HCT116 (cell line): ENCODE data around the gene SLC52A3.

Source experiments
- ATF3 ChIP-seq: IDR thresholded peaks from 2 replicates; pipeline ENCODE4 v1.6.1; 2012
- CEBPB ChIP-seq: IDR thresholded peaks from 2 replicates; pipeline ENCODE4 v1.6.1; 2012; ENCODE audit warnings: low read depth
- CTCF ChIP-seq, 3 experiments: fragments of 200-600 bp in 1 of 3; sonication (generic) in 1 of 3; IDR thresholded peaks in 2 of 3; conservative IDR thresholded peaks in 1 of 3; 2 replicates each; pipeline ENCODE4 v1.5.1; 2012 to 2017; ENCODE audit warnings: low read depth in 2 of 3, low read length in 2 of 3, antibody characterized with exemption in 1 of 3, borderline replicate concordance in 1 of 3, control low read depth in 1 of 3, mild to moderate bottlenecking in 1 of 3, mixed read lengths in 1 of 3, mixed run types in 1 of 3, moderate library complexity in 1 of 3; ENCODE audit not compliant: insufficient read depth in 1 of 3
- MAX ChIP-seq: IDR thresholded peaks from 2 replicates; pipeline ENCODE4 v1.6.1; 2012
- POLR2A ChIP-seq: IDR thresholded peaks from 2 replicates; pipeline ENCODE4 v1.7.0; 2011; ENCODE audit warnings: borderline replicate concordance; ENCODE audit not compliant: insufficient read depth, insufficient read length; ENCODE audit errors: extremely low read depth
- POLR2AphosphoS5 ChIP-seq: IDR thresholded peaks from 2 replicates; pipeline ENCODE4 v1.6.1; 2011; ENCODE audit warnings: mild to moderate bottlenecking, low read depth, low read length, moderate library complexity
- TCF7L2 ChIP-seq: IDR thresholded peaks from 2 replicates; pipeline ENCODE4 v1.7.0; 2011; ENCODE audit warnings: borderline replicate concordance, inconsistent platforms; ENCODE audit not compliant: insufficient read depth, insufficient read length; ENCODE audit errors: extremely low read depth

GRCh38 chr20:719068-719467 is 49.2 kb downstream of the SLC52A3 start:
- TF ChIP-seq POLR2A (no peak), CTCF (IDR thresholded peaks at IDR 0.05 in 2 of 3, conservative IDR thresholded peaks at IDR 0.05 in 1 of 3; ENCODE audit: borderline replicate concordance in 1 of 3, insufficient read depth in 1 of 3, low read depth in 2 of 3, low read length in 2 of 3) (no peak), POLR2AphosphoS5 (no peak), CEBPB (no peak), ATF3 (no peak), TCF7L2 (no peak), MAX (no peak)
